ENCODE data around the gene ARL16.

Gene ARL16

GRCh38 chr17:81648707-81649085, 34.9 kb downstream of the ARL16 start:
- H3K4me3 ChIP-seq (ENCODE audit: low read depth, low read length), result no peak overlapping the region
- in situ Hi-C loops (cut with HindIII; ENCODE audit: low sequenced_read_pairs), result no loop called here
- DNase-seq (ENCODE audit: low read depth), result no peak
- no peak for TF ChIP-seq CTCF (IDR thresholded peaks at IDR 0.05; ENCODE audit: low read depth, low read length, missing control alignments)

- TF ChIP-seq CTCF (IDR thresholded peaks at IDR 0.05; ENCODE audit: low read depth, low read length, missing control alignments), result no peak
- no peak for DNase-seq (ENCODE audit: low read depth)
- in situ Hi-C loops (cut with HindIII; ENCODE audit: low sequenced_read_pairs), result no loop called here
- no peak overlapping the region for H3K4me3 ChIP-seq (ENCODE audit: low read depth, low read length)
Measured at GRCh38 chr17:81648013-81648706, 35.4 kb downstream of the ARL16 start.

GRCh38 chr17:81647640-81648012, 36.0 kb downstream of the ARL16 start:
- DNase-seq (ENCODE audit: low read depth), result no peak
- H3K4me3 ChIP-seq (ENCODE audit: low read depth, low read length), result no peak overlapping the region
- in situ Hi-C loops (cut with HindIII; ENCODE audit: low sequenced_read_pairs), result no loop called here
- no peak for TF ChIP-seq CTCF (IDR thresholded peaks at IDR 0.05; ENCODE audit: low read depth, low read length, missing control alignments)

GRCh38 chr17:81646869-81647600, 36.6 kb downstream of the ARL16 start:
- no peak overlapping the region for H3K4me3 ChIP-seq (ENCODE audit: low read depth, low read length)
- in situ Hi-C loops (cut with HindIII; ENCODE audit: low sequenced_read_pairs), result no loop called here
- no peak for TF ChIP-seq CTCF (IDR thresholded peaks at IDR 0.05; ENCODE audit: low read depth, low read length, missing control alignments)
- DNase-seq (ENCODE audit: low read depth), result no peak

GRCh38 chr17:81644976-81645952, 38.3 kb downstream of the ARL16 start:
- no peak overlapping the region for H3K4me3 ChIP-seq (ENCODE audit: low read depth, low read length)
- no peak for DNase-seq (ENCODE audit: low read depth)
- in situ Hi-C loops (cut with HindIII; ENCODE audit: low sequenced_read_pairs), result no loop called here
- no peak for TF ChIP-seq CTCF (IDR thresholded peaks at IDR 0.05; ENCODE audit: low read depth, low read length, missing control alignments)

GRCh38 chr17:81644496-81644895, 39.1 kb downstream of the ARL16 start:
- no peak for DNase-seq (ENCODE audit: low read depth)
- no peak overlapping the region for H3K4me3 ChIP-seq (ENCODE audit: low read depth, low read length)
- in situ Hi-C loops (cut with HindIII; ENCODE audit: low sequenced_read_pairs), result no loop called here
- TF ChIP-seq CTCF (IDR thresholded peaks at IDR 0.05; ENCODE audit: low read depth, low read length, missing control alignments), result no peak

Data from astrocyte of the cerebellum (primary cell).